NCI-H1105 treated with DMSO at 0.1 percent for 48 hours (cell line): Measurements from ENCODE around the gene ZNF514.
"Not testable (repeated sequence)": the region's sequence is repeated elsewhere in the genome, so short reads cannot be mapped to it uniquely, and the experiment has no call there.

Experiments used
- DNase-seq: peaks from one replicate; lab custom pipeline; 2025; lab: John Stamatoyannopoulos, UW

Gene ZNF514

DNA sequence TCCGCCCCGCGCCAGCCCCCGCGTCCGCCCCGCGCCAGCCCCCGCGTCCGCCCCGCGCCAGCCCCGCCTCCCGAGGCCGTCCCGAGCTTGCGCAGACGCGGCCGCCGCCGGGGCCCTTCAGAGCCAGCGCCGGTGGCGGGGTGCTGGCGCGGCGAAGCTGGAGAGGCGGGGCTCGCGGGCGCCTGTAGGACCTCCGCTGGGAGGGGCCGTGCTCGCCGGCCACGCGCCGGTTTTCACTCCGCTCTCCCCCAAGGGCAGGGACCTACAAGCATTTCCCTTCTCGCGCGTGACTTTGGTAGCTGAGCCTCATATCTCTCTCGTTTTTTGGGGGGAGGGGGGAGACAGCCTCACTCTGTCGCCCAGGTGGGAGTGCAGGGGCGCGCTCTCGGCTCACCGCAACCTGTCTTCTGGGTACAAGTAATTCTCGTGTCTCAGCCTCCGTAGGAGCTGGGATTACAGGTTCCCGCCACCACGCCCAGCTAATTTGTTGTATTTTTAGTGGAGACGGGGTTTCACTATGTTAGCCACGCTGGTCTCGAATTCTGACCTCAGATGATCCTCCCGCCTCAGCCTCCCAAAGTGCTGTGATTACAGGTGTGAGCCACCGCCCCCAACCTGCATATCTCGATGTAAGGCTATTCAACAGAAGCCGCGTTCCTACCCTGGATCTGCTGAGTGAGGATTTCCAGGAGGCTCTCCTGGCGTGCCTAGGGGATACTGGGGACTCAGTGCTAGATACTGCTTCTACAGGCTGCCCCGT is at the start of gene ZNF514:
Gene ZNF514, minus strand, starts transcription at position 159 of the 760 bp plus-strand sequence. CDS start 6,595 bp downstream, outside the sequence.
- peak; percentile 40 for DNase-seq

GRCh38 chr2:95208106-95208505 is 48.5 kb upstream of the ZNF514 start:
- DNase-seq, result no peak

- peak; percentile 76 for DNase-seq
These were observed 47.7 kb upstream of the ZNF514 start, which contains the start of gene ZNF892 for GRCh38 chr2:95207111-95207961. ZNF892 (plus strand) TSS chr2:95207521; CDS start chr2:95207816, 295 bp downstream.

DNA sequence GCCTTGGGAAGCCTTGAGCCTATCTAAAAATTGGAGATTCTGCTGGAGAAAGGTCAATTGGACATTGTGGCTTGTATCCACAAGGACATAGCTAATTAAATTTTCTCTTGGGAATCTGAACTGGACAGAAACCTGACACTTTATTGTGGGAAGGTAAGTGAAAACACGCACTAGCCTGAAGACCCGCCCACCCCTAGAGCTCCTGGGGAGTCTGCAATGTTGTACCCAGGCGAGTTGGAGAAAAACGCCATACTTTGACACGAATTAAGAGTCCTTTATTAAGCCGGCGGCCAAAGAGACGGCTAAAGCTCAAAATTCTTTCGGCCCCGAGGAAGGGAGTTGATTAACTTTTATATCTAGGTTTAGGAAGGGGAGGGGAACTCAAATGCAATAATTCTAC is 46.4 kb upstream of the ZNF514 start:
- DNase-seq, result no peak

- no peak for DNase-seq
These were observed 44.7 kb upstream of the ZNF514 start for GRCh38 chr2:95204396-95204795.

GRCh38 chr2:95203911-95204310 is 44.3 kb upstream of the ZNF514 start:
- DNase-seq, result no peak

- not testable (repeated sequence) for DNase-seq
These were observed 33.3 kb upstream of the ZNF514 start for GRCh38 chr2:95192956-95193355.

GRCh38 chr2:95185973-95186372 is 26.3 kb upstream of the ZNF514 start:
- DNase-seq, result no peak

DNA sequence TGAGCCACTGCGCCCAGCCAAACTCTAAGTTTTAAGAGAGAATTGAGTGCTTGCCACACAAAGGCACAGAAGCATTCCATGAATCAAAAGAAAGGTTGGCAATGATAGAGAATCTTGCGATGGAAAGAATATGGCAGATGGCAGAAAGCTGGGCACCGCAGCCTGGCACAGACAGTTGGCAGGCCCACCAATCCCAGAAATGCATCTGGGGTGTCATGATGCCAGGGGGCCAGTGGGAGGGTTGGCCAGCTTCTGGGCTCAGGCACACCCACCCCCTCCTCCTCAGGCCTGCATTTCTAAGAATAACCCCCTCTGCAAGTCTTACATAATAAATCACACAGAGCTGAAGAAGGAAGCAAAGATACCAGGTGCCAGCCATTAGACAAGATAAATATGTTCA is 25.5 kb upstream of the ZNF514 start:
- DNase-seq, result no peak

DNA sequence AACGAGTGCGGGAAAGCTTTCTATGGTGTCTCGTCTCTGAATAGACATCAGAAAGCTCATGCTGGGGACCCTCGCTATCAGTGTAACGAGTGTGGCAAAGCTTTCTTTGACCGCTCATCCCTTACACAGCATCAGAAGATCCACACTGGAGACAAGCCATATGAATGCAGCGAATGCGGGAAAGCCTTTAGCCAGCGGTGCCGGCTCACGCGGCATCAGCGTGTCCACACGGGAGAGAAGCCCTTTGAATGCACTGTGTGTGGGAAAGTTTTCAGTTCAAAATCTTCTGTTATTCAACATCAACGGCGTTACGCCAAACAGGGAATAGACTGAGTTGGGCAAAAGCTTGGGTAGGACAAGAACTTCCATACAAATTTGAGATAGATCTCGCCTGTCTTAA is 22.1 kb upstream of the ZNF514 start:
- DNase-seq, result no peak

- no peak for DNase-seq
These were observed 19.8 kb upstream of the ZNF514 start for GRCh38 chr2:95179451-95179850.

GRCh38 chr2:95174031-95174542 is 14.4 kb upstream of the ZNF514 start:
- no peak for DNase-seq

DNA sequence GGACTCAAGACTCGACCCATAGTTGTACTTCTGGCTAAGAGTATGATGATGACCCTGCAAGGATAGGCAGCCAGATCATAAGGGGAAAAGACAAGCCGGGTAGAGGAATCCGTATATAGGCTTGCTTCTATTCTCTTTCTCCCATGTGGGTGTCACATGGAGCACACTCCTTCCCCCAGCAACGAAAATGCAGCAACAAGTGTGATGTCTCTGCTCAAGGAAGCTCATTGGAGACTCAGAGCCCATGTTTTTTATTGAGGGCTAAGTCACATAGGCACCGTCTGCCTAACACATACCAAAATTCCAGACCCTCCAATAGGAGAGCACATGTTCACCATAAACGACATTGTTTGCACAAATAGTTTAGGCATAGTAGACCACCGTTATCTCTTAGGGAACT is 12.3 kb upstream of the ZNF514 start:
- no peak for DNase-seq

DNA sequence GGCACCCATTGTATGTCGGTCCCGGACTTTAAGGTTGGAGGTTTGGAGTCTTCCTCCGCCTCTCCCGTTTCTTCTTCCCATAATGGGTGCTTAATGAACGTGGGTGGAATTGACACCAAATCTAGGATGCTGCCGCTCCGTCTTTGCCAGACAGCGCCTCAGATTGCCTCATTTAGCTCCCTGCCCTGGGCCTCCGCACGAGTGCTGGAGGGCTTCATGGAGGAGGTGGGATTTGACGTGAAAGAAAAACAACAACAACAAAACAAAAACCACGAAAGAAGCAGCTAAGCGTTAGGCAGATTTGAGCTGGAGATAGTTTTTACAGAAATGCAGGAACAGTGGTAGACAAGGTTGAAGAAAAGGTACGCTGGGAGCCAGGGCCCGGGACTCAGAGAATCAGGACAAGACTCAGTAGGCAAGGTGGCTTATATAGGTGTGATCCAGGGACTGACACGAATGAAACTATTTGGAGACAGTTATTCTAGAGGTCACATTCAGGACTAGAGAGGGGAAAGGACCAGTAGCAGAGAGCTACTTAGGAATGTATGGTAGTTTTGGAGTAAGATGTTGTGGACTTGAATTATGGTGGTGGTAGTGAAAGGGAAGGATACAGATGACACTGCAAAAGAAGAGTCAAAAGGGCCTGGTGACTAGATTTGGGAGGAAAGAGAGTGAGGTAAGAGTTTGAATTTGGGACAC is 6.6 kb upstream of the ZNF514 start:
- no peak for DNase-seq

DNA sequence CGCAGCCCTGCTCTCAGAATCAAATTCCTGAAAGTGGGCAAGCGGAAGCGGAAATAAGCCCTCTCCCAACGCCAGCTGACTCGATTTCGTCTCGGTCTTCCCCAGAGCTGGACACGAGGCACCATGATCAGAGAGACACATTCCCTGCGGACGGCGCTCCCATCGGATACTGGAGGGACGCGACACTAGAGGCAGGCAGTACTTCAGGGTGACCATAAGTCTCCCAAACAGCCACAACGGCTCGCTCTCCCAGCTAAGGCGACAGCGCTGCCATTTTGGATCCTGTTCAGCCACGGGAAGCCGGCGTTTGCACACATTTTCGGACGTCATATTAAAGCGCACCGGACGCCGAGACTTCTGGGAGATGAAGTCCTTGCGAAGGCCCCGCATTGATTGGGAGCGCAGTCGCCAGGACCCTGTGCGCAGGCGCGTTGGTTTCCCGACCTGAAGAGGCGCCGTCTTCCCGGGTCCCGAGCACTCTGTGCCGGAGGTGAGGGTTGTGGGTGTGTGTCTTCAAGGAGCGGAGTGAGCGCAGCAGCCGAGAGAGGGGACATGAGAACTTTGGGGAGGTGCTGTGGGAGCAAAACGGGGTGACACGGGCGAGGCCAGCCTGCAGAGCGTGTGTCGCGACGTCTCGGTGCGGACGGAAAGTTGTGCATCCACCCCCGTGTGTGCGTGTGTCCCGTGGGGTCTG is 5.9 kb upstream of the ZNF514 start, which contains the start of gene ZNF2:
Gene ZNF2, plus strand, starts transcription at position 439 of the 694 bp plus-strand sequence. CDS start 10,418 bp downstream, outside the sequence.
- DNase-seq, result peak; percentile 95

DNA sequence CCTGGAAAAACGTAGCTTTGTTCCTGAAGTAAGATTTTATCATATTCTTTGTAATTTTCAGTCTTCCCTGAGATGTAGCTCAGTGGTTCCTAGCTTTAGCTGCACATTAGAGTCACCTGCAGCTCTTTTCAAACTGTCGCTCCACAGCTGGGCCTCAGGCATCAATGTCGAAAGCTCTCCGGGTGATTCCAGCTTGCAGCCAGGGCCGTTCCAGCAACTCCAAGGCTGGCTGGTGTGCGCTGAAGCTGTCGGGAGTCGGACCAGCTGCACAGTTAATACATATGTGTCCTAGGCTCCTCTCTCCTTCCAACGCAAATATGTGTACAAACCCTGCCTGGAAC is 5.4 kb upstream of the ZNF514 start:
- no peak for DNase-seq

- peak; percentile 2 for DNase-seq
These were observed 593 bp downstream of the ZNF514 start for GRCh38 chr2:95158891-95159619.

DNA sequence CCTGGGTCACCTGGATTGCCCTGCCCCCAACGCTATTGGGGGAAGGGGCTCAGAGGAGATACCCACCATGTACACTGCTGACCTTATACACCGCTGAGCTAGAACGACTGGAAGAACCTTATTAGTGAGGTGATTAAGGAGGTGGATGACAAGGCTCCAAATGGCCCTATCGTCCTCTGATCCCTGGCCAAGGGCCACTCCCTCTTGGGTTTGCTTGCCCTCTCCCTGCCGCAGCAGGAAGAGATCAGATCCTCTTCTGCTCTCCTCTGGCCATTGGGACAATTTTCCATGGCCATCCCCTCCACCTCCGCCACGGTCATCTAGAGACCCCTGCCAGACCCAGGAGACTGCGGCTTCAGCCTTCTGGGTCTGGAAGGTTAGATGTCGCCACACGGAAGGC is 1.2 kb downstream of the ZNF514 start:
- DNase-seq, result no peak

DNA sequence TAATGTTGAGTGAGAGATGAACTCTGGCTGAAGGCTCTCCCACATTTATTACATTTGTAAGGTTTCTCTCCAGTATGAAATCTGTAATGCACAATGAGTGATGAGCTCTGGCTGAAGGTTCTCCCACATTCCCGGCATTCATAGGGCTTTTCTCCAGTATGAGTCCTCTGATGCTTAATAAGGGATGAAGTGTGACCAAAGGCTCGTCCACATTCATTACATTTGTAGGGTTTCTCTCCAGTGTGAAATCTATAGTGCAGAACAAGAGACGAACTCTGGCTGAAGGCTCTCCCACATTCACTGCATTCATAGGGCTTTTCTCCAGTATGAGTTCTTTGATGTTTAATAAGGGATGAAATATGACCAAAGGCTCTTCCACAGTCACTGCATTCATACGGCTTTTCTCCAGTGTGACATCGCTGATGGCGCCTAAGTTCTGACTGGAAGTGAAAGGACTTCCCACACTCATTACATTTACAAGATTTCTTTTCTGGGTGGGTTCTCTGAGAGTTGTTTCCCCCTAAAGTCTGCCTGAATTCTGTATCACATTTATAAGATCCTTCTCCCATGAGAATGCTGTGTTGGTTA is 10.2 kb downstream of the ZNF514 start:
- DNase-seq, result no peak

GRCh38 chr2:95143838-95144237 is 15.8 kb downstream of the ZNF514 start:
- DNase-seq, result no peak

GRCh38 chr2:95138702-95139101 is 20.9 kb downstream of the ZNF514 start:
- DNase-seq, result no peak
